Measurements from ENCODE around the gene LDLRAD4. TPM values are rescaled to one million over a fixed set of nuclear protein-coding genes. Genes with fewer than 3 reads are reported as not detected.

The LDLRAD4 gene
- total and polyA plus RNA-seq, 11 donors: 10.4 to 44.0 (median 29.6) TPM

- Histone ChIP-seq H3K4me1 (peaks cover 0 to 28% (median 16%) of the 10 kb centered on the region in 12 donors), H3K27me3 (no peaks in the 10 kb centered on the region), H3K27ac (no peak overlapping the region), H3K36me3 (no peaks in the 10 kb centered on the region), H3K9me3 (peaks cover 0 to 4% (median 0%) of the 10 kb centered on the region in 12 donors), H3K4me3 (no peak overlapping the region)
- intact Hi-C loops (cut with DNase I): loop anchor here (5.0 to 10.0 kb wide), 15 partner anchors 163 to 588 kb away; partner anchors contain the start of genes FAM210A (in 6 of the 10) and RNMT (in 6 of the 10)
- no peak for ATAC-seq
- WGBS, 4 donors: 56 to 66% (median 59%) methylated on average over 1 of the region's 1 CpG
- no peak for TF ChIP-seq CTCF (IDR thresholded peaks at IDR 0.05)
- DNase-seq: no peak
Measured at GRCh38 chr18:13214609-13215008, 4.0 kb upstream of the LDLRAD4 start.

- peak overlapping the region in 7 of 12 donors; percentile 22 to 95 (median 91) for H3K27ac ChIP-seq
- no peaks in the 10 kb centered on the region for H3K36me3 ChIP-seq
- WGBS, 4 donors: 23 to 26% (median 24%) methylated on average over 8 of the region's 8 CpGs
- TF ChIP-seq CTCF (IDR thresholded peaks at IDR 0.05) (peak; percentile 46 to 84 (median 72)), POLR2A (IDR thresholded peaks at IDR 0.05) (no peak)
- DNase-seq (peak; percentile 70 to 85 (median 79)), ATAC-seq (peak; percentile 38 to 76 (median 68))
- H3K4me1 ChIP-seq: peaks cover 4 to 43% (median 30%) of the 10 kb centered on the region in 12 donors
- H3K27me3 ChIP-seq: no peaks in the 10 kb centered on the region
- H3K4me3 ChIP-seq: peak overlapping the region in 2 of 12 donors; percentile 83 to 89
- intact Hi-C loops (cut with DNase I): loop anchor here (1.0 to 10.0 kb wide), 19 partner anchors 161 to 586 kb away; partner anchors contain the start of genes FAM210A (in 6 of the 10) and RNMT (in 6 of the 10)
- H3K9me3 ChIP-seq: no peaks in the 10 kb centered on the region
Measured at GRCh38 chr18:13216092-13216582, 2.4 kb upstream of the LDLRAD4 start.

DNA sequence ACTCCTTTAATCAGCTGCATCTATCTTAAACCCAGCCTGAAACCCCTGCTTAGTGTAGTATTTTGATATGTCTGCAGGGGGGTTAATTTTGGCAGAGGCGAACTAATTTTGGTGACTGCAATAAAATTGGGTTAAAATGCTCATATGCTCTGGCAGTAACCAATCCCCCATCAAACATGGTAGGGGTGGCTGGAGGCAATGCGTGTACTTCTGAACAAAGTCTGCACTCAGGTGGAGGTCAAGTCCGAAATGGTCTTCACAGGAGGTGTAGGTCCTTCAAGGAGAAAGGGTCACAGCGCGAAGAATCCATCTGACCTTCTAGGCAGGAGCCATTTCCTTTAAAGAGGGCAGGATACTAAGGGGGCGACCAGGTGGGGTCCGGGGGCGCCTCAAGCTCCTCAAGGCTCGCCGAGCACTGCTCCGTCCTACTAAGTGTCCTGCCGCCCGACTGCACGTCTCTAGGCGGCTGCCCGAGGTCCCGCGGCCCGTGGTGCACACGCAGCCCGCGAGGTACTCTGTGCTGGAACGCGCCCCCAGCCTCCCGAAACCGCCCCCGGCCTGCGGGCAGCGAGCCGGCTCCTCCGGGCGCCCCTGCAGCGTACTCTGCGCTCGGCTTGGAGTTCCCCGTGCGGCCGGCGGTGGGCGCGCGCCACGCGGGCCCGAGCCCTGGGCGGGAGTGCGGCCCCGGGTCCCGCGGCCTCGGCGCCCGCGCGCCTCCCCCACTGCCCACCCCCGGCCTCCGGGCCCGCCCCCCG lies 1.7 kb upstream of the LDLRAD4 start:
- DNase-seq (peak; percentile 63 to 83 (median 68)), ATAC-seq (peak in 3 of 4 donors; percentile 38 to 70 (median 69))
- intact Hi-C loops (cut with DNase I): loop anchor here (1.0 to 10.0 kb wide), 20 partner anchors 160 to 585 kb away; partner anchors contain the start of genes FAM210A (in 6 of the 10) and RNMT (in 6 of the 10)
- H3K4me3 ChIP-seq: peak overlapping the region; percentile 67 to 95 (median 90)
- WGBS, 4 donors: 5 to 25% (median 7%) methylated on average over 12 to 59 of the region's 59 CpGs
- no peaks in the 10 kb centered on the region for H3K36me3 ChIP-seq
- no peaks in the 10 kb centered on the region for H3K9me3 ChIP-seq
- no peaks in the 10 kb centered on the region for H3K27me3 ChIP-seq
- H3K27ac ChIP-seq: peak overlapping the region; percentile 87 to 95 (median 92)
- H3K4me1 ChIP-seq: peaks cover 4 to 51% (median 37%) of the 10 kb centered on the region in 12 donors
- TF ChIP-seq CTCF (IDR thresholded peaks at IDR 0.05): peak in 10 of 12 donors; percentile 23 to 60 (median 44)
- TF ChIP-seq POLR2A (IDR thresholded peaks at IDR 0.05): no peak

- ATAC-seq (peak in 3 of 4 donors; percentile 27 to 61 (median 28)), DNase-seq (peak; percentile 74 to 86 (median 79))
- Histone ChIP-seq H3K36me3 (no peaks in the 10 kb centered on the region), H3K9me3 (no peaks in the 10 kb centered on the region), H3K27me3 (no peaks in the 10 kb centered on the region), H3K4me3 (peak overlapping the region; percentile 67 to 95 (median 90)), H3K4me1 (peaks cover 4 to 57% (median 44%) of the 10 kb centered on the region in 12 donors), H3K27ac (peak overlapping the region; percentile 87 to 95 (median 92))
- WGBS, 4 donors: 0 to 1% (median 1%) methylated on average over 25 to 64 of the region's 64 CpGs
- TF ChIP-seq POLR2A (IDR thresholded peaks at IDR 0.05): peak in 1 of 2 donors; percentile 45
- peak in 1 of 12 donors; percentile 3 for TF ChIP-seq CTCF (IDR thresholded peaks at IDR 0.05)
- intact Hi-C loops (cut with DNase I): loop anchor here (1.0 to 10.0 kb wide), 20 partner anchors 160 to 585 kb away; partner anchors contain the start of genes FAM210A (in 6 of the 10) and RNMT (in 6 of the 10)
Measured at GRCh38 chr18:13217466-13217961, 1.0 kb upstream of the LDLRAD4 start.
